BJ (cell line): Measurements from ENCODE around the gene RNF208. TPM values are rescaled to one million over a fixed set of nuclear protein-coding genes. Genes with fewer than 3 reads are reported as not detected.

Source experiments
- CTCF ChIA-PET: fragments of 350-600 bp; formaldehyde crosslinking; extraction: SDS; loops from one replicate; lab custom pipeline; 2021; ENCODE audit warnings: antibody characterized with exemption, inconsistent platforms; lab: Yijun Ruan, JAX
- POLR2A ChIA-PET: fragments of 300-600 bp; sonication (Branson Sonifier 250); formaldehyde crosslinking; extraction: SDS; loops from one replicate; lab custom pipeline; 2021; ENCODE audit warnings: antibody characterized with exemption; lab: Charles Lee
- DNase-seq: peaks from one replicate; pipeline ENCODE4 v3.0.0-alpha.2; 2011; ENCODE audit warnings: low read depth
- H3K27me3 ChIP-seq: 2 replicates; pipeline ENCODE4 v1.6.0; 2011; ENCODE audit warnings: low read length; ENCODE audit not compliant: control insufficient read depth, insufficient read depth
- H3K36me3 ChIP-seq: 2 replicates; pipeline ENCODE4 v1.5.1; 2011; ENCODE audit warnings: low read length; ENCODE audit not compliant: control insufficient read depth, insufficient read depth
- H3K4me3 ChIP-seq: 2 replicates; pipeline ENCODE4 v1.5.1; 2011; ENCODE audit warnings: low read depth, mild to moderate bottlenecking, control low read depth, low read length
- polyA minus RNA-seq: library from RNA; depleted of rRNA, polyadenylated mRNA; stranded (reverse); fragments of >200 nt; gene quantifications from 2 replicates; pipeline ENCODE4 v1.2.3, GENCODE V29; 2011; rRNA and poly(A)+ RNA removed
- polyA plus RNA-seq: library from polyadenylated mRNA; depleted of rRNA; stranded (reverse); fragments of >200 nt; gene quantifications from 2 replicates; pipeline ENCODE4 v1.2.3, GENCODE V29; 2011; rRNA removed
- TF ChIP-seq, protein P1 (sequence below): IDR thresholded peaks from 2 replicates; pipeline ENCODE4 v1.5.1; 2011; ENCODE audit warnings: low read depth, mild to moderate bottlenecking, control low read depth, inconsistent platforms, low read length, moderate library complexity; ENCODE audit not compliant: insufficient read depth

Gene RNF208, protein sequence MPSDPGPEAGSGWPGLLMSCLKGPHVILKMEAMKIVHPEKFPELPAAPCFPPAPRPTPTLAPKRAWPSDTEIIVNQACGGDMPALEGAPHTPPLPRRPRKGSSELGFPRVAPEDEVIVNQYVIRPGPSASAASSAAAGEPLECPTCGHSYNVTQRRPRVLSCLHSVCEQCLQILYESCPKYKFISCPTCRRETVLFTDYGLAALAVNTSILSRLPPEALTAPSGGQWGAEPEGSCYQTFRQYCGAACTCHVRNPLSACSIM
- polyA plus RNA-seq (0.26 and 0.39 TPM in 2 replicates), polyA minus RNA-seq (not detected in 2 replicates)

DNA sequence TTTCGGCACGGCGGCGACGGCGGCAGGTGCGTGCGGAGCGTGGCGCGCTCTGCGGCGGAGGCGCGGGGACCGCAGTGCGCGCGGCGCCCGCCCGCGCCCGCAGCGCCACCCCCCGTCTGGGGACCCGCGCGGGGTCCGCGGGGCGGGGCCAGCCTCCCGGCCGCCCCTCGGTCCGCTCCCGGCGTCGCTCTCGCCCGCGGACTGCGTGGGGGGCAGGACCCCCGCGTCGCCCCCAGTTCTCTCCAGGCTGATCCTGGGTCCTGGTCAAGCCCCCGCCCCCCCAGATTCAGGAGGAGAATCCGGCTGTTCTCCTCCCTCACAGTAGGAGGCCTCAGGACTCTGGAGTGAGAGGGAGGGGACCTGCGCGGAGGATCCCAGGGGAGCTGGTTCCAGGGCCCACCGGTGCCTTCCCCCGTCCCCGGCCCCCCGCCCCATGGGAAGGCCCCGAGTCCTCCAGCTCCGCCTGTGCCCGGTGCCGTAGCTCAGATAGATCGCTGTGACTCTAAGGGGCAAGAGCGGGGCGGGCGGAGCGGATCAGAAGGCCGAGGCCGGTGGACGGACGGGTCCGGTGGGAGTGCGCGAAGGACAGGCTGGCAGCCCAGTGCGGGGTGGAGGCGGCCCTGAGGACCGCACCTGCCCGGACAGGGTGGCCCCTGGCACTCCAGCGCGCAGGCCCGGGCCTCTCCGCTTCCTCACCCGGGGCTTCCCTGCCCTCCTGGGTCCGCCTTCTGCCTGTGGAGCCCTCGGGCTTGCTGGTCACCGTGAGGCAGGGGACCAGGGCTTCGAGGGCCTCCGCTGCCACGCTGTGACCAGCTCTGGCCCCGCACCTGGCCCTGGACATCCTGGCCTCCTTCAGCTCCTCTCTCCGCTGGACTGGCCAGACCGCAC is at the start of gene RNF208:
RNF208 (minus strand) TSS at position 51 of the 888 bp plus-strand sequence. CDS start 1,028 bp downstream, outside the sequence.
- Histone ChIP-seq H3K27me3 (no peaks in the 10 kb centered on the region), H3K4me3 (peak within 1 kb of the TSS; percentile 86), H3K36me3 (no peaks in the 10 kb centered on the region; the same call in 1 of the 2 replicates)
- no peak for DNase-seq
- CTCF ChIA-PET: interaction anchor here (0.6 to 5.6 kb wide), 5 partner anchors 15 to 193 kb away, joined by 3 to 36 read pairs (median 3); partner anchors contain the start of gene NPDC1
- TF ChIP-seq, protein P1, sequence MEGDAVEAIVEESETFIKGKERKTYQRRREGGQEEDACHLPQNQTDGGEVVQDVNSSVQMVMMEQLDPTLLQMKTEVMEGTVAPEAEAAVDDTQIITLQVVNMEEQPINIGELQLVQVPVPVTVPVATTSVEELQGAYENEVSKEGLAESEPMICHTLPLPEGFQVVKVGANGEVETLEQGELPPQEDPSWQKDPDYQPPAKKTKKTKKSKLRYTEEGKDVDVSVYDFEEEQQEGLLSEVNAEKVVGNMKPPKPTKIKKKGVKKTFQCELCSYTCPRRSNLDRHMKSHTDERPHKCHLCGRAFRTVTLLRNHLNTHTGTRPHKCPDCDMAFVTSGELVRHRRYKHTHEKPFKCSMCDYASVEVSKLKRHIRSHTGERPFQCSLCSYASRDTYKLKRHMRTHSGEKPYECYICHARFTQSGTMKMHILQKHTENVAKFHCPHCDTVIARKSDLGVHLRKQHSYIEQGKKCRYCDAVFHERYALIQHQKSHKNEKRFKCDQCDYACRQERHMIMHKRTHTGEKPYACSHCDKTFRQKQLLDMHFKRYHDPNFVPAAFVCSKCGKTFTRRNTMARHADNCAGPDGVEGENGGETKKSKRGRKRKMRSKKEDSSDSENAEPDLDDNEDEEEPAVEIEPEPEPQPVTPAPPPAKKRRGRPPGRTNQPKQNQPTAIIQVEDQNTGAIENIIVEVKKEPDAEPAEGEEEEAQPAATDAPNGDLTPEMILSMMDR: peak; percentile 14; the same call in 1 of the 2 replicates
- POLR2A ChIA-PET: interaction anchor here (0.6 to 0.8 kb wide), 2 partner anchors 20 to 222 kb away, joined by 3 to 7 read pairs; no protein-coding TSS in a partner anchor

DNA sequence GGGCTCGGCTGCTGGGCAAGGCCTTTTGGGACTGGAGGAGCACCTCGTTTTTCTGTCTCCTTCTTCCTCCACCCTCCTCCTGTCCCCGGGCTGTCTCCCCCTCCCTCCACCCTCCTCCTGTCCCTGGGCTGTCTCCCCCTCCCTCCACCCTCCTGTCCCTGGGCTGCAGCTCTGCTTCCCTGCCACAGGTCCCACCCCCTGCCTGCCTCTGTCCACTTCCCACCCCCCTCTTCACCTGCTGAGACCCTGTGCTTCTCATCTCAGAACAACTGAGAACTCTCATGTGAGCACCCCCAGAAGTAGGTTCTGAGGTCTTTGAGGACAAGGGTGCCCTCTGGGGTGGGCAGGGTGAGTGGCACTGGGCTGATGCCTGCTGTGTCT is 49.6 kb upstream of the RNF208 start:
- TF ChIP-seq, protein P1: no peak
- no peaks in the 10 kb centered on the region for H3K27me3 ChIP-seq
- no peak overlapping the region for H3K4me3 ChIP-seq
- DNase-seq: no peak
- ChIA-PET CTCF (no interaction called here), POLR2A (no interaction called here)
- H3K36me3 ChIP-seq: peaks cover 22% of the 10 kb centered on the region

DNA sequence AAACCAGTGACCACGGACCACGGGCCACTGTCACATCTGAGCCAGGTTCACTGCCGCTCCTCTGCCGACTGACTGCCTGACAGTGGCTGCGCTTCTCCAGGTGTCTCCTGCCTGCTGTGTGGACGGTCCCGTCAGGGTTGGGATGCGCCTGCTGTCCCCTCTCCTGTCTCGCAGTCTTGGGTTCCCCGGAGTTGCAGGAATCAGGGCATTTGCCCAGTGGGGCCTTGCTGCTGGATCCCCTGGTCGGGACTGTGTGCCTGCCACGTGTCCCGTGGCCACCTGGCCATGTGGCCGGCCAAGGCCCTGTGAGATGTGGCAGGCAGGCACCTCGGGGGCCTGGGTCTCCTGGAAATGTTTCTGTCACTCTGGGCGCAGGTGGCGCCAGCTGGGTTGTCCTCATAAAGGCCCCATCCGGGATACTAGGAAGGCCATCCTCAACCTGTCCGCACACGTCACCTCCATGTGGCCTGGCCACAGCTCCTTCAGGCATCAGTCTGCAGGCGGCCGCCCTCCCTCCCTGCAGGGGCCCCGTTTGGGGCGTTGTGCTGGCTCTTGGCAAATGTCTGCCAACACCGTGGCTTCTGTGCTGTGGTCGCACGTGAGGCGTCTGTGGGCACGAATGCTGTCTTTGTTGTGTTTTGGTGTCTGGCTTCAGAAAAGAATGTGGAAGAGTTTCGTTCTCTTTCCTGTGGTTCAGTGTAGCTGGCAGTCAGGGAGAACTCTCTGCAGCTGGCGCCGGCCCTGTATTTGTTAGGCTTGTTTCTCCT is 49.1 kb upstream of the RNF208 start:
- ChIA-PET CTCF (no interaction called here), POLR2A (no interaction called here)
- H3K4me3 ChIP-seq: no peak overlapping the region
- H3K27me3 ChIP-seq: no peaks in the 10 kb centered on the region
- peaks cover 23% of the 10 kb centered on the region for H3K36me3 ChIP-seq
- no peak for DNase-seq
- TF ChIP-seq, protein P1: no peak

DNA sequence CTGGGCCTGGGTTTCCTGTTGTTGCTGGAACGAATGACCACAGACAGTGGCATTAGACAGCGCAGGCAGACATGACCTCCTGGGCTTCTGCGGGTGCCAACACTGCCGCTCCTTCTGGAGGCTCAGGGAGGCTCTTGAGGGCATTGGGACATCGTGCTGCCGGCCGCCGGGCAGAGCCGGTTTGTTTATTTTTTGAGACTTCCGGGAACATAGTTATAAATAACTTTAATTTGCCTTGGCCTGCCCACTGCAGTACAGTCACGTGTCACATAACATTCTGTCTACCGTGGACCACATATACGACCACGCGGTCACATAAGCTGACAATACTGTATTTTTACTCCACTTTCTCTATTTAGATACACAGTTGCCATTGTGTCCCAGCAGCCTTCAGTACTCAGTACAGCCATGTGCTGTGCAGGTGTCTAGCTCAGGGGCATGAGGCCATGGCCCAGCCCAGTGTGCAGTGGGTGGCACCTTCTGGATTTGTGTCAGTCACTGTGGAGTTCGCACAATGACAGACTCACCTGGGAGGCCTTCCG is 47.3 kb upstream of the RNF208 start:
- Histone ChIP-seq H3K27me3 (no peaks in the 10 kb centered on the region), H3K4me3 (no peak overlapping the region), H3K36me3 (peaks cover 31% of the 10 kb centered on the region)
- DNase-seq: peak; percentile 51
- CTCF ChIA-PET: interaction anchor here (0.7 to 1.3 kb wide), 3 partner anchors 28 to 403 kb away, joined by 3 to 4 read pairs (median 3); no protein-coding TSS in a partner anchor
- POLR2A ChIA-PET: no interaction called here
- TF ChIP-seq, protein P1: no peak
